Astrocyte of the spinal cord (primary cell): ENCODE data around the gene KIAA1586.
A peak's percentile ranks its signal among the peaks of the same experiment; 100 is the strongest.
"Not testable (repeated sequence)": the region's sequence is repeated elsewhere in the genome, so short reads cannot be mapped to it uniquely, and the experiment has no call there.

ENCODE experiments used
- DNase-seq: peaks from one replicate; pipeline ENCODE4 v3.0.0; 2011; ENCODE audit warnings: low read depth, low spot score
- H3K4me3 ChIP-seq: 2 replicates; pipeline ENCODE4 v1.5.1; 2011; ENCODE audit warnings: low read depth, mild to moderate bottlenecking, low read length, moderate library complexity
- CTCF ChIP-seq: IDR thresholded peaks from 2 replicates; pipeline ENCODE4 v1.5.1; 2012; ENCODE audit warnings: low read depth, mild to moderate bottlenecking, low read length, inconsistent platforms
- in situ Hi-C: cut with HindIII; loops from 2 replicates; pipeline ENCODE4 v1.10.0; 2017; ENCODE audit warnings: low sequenced_read_pairs

The KIAA1586 gene

GRCh38 chr6:57044568-57044967 is 1.9 kb upstream of the KIAA1586 start:
- DNase-seq = no peak
- TF ChIP-seq CTCF = no peak
- H3K4me3 ChIP-seq = no peak overlapping the region
- in situ Hi-C loops = no loop called here

- DNase-seq, in situ Hi-C loops: not testable (repeated sequence)
These were observed 728 bp downstream of the KIAA1586 start for GRCh38 chr6:57047257-57047585.

GRCh38 chr6:57047859-57048258 is 1.4 kb downstream of the KIAA1586 start:
- DNase-seq, in situ Hi-C loops: not testable (repeated sequence)
- peak overlapping the region; percentile 22 for H3K4me3 ChIP-seq

More at GRCh38 chr6:57047257-57047585, 728 bp downstream of the KIAA1586 start:
- H3K4me3 ChIP-seq = not testable (repeated sequence)

- TF ChIP-seq CTCF = no peak
- H3K4me3 ChIP-seq = peak overlapping the region; percentile 8
- in situ Hi-C loops = no loop called here
- DNase-seq = no peak
These were observed 2.1 kb downstream of the KIAA1586 start for GRCh38 chr6:57048577-57048976.

DNA sequence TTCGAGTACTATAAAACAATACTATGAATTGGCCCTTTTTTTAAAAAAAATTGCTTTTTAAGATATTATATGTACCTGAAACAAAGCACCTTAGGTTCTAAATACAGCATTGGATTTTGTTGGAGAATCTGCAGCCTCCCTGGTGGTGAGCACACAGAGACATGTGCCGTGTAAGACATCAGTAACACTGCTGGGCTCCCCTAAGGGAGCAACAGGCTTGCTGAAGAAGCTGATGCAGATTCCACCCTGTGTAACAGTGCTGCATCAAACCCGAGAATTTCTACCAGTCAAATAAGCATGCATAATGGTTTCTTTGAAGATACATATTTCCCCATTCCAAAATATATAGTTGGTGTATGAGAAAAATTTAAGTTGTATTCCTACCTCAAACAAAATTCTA is 17.4 kb downstream of the KIAA1586 start:
- DNase-seq = no peak
- in situ Hi-C loops = no loop called here
- H3K4me3 ChIP-seq = no peak overlapping the region
- no peak for TF ChIP-seq CTCF

DNA sequence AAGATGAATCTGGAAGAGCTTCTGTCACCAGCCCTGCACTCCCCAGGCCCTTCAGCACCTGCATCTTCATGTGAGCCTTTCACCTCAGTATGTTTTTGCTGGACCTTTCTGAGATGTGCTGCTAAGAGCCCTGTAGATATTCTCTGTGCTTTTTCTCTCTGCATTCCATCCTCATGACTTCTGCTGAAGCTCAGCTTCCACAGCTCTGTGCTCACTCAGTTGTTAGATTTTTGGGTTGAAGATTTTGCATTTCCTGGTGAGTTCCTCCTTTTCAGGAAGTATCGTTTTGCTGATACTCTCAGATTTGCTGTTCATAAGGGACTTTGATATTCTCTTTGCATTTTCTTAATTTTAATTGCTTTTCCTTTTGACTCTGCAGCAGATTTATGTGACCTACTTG is 18.3 kb downstream of the KIAA1586 start:
- DNase-seq = peak; percentile 24
- H3K4me3 ChIP-seq = no peak overlapping the region
- in situ Hi-C loops = no loop called here
- TF ChIP-seq CTCF = no peak

- in situ Hi-C loops = no loop called here
- DNase-seq = peak; percentile 63
- H3K4me3 ChIP-seq = no peak overlapping the region
- TF ChIP-seq CTCF = no peak
These were observed 21.6 kb downstream of the KIAA1586 start for GRCh38 chr6:57068061-57068460.

DNA sequence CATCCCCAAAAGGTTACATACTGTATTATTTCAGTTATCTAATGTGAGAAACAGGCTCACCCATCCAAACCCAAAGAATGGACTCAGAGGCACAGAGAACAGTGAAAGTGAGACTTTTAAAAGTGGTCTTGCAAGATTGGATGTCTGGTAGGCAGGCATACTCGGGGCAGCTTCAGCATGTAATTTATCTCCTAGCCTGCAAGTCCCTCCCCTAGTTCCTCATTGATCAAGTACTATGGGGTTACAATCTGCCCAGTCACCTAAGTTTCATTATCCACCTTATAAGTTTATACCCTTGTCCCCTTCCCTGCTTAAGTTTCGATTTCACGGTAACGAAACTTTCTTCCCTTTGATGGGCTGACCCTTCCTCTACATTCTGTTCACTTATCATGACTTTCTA is 22.7 kb downstream of the KIAA1586 start:
- in situ Hi-C loops = no loop called here
- no peak overlapping the region for H3K4me3 ChIP-seq
- TF ChIP-seq CTCF = no peak
- DNase-seq = no peak
